HEK293 (cell line): Measurements from ENCODE around the gene TEKT5.

Experiments
- CTCF ChIA-PET: fragments of 350-600 bp; formaldehyde crosslinking; extraction: SDS; loops from one replicate; lab custom pipeline; 2021; ENCODE audit warnings: antibody characterized with exemption; lab: Yijun Ruan, JAX
- POLR2A ChIA-PET: fragments of 300-600 bp; formaldehyde crosslinking; extraction: SDS; loops from one replicate; lab custom pipeline; 2020; ENCODE audit warnings: antibody characterized with exemption, inconsistent platforms; lab: Yijun Ruan, JAX
- H3K27ac ChIP-seq: fragments of 200-500 bp; sonication (Bioruptor generic); 2 replicates; pipeline ENCODE4 v1.5.1; 2014; ENCODE audit warnings: low read depth, low read length, control low read depth, inconsistent platforms; ENCODE audit errors: extremely low read depth
- H3K36me3 ChIP-seq, 2 experiments: fragments of 200-500 bp in 1 of 2; sonication (Bioruptor generic) in 1 of 2; 1 replicate in 1 of 2; 2 replicates in 1 of 2; pipeline ENCODE4 v1.5.1; 2014 to 2017; ENCODE audit warnings: inconsistent platforms in 2 of 2, low read length in 2 of 2; ENCODE audit not compliant: control insufficient read depth in 2 of 2, insufficient read depth in 1 of 2
- H3K4me1 ChIP-seq: fragments of 200-500 bp; sonication (Bioruptor generic); 2 replicates; pipeline ENCODE4 v1.5.1; 2014; ENCODE audit warnings: mild to moderate bottlenecking, low read length, inconsistent platforms; ENCODE audit not compliant: control insufficient read depth, insufficient read depth
- H3K4me3 ChIP-seq: 2 replicates; pipeline ENCODE4 v1.5.1; 2011; ENCODE audit warnings: low read depth, mild to moderate bottlenecking, control low read depth, low read length, moderate library complexity
- H3K9me3 ChIP-seq: fragments of 200-500 bp; sonication (Bioruptor generic); 2 replicates; pipeline ENCODE4 v1.5.1; 2014; ENCODE audit warnings: low read depth, low read length, inconsistent platforms; ENCODE audit not compliant: control insufficient read depth, insufficient read depth
- EGR2 ChIP-seq: fragments of 450-650 bp; formaldehyde crosslinking; IDR thresholded peaks from 2 replicates; pipeline ENCODE4 v1.5.1; 2016; ENCODE audit warnings: low read depth, missing biosample characterization, missing genetic modification characterization
- ELK4 ChIP-seq: IDR thresholded peaks from 2 replicates; pipeline ENCODE4 v1.6.1; 2011; ENCODE audit warnings: mild to moderate bottlenecking, low read depth, low read length, borderline replicate concordance
- HOXC10 ChIP-seq: sonication (generic); formaldehyde crosslinking; IDR thresholded peaks from 2 replicates; pipeline ENCODE4 v1.8.1; 2023; ENCODE audit warnings: mild to moderate bottlenecking, missing genetic modification reagents
- IKZF3 ChIP-seq: fragments of 450-650 bp; IDR thresholded peaks from 2 replicates; pipeline ENCODE4 v1.5.0; 2018; ENCODE audit warnings: missing biosample characterization, mild to moderate bottlenecking, missing genetic modification characterization, moderate library complexity
- KLF16 ChIP-seq: fragments of 450-650 bp; formaldehyde crosslinking; IDR thresholded peaks from 2 replicates; pipeline ENCODE4 v1.5.1; 2017; ENCODE audit warnings: missing biosample characterization, missing genetic modification characterization
- MZF1 ChIP-seq: fragments of 450-650 bp; formaldehyde crosslinking; IDR thresholded peaks from 2 replicates; pipeline ENCODE4 v1.5.1; 2017; ENCODE audit warnings: missing biosample characterization, missing genetic modification characterization, borderline replicate concordance
- SETDB1 ChIP-seq: IDR thresholded peaks from one replicate; pipeline ENCODE4 v1.6.1; 2017; ENCODE audit warnings: mild to moderate bottlenecking, low read length, moderate library complexity, mixed read lengths; ENCODE audit not compliant: insufficient read length
- SP2 ChIP-seq: fragments of 450-650 bp; formaldehyde crosslinking; IDR thresholded peaks from 2 replicates; pipeline ENCODE4 v1.5.1; 2016; ENCODE audit warnings: missing biosample characterization, missing genetic modification characterization
- TSHZ1 ChIP-seq: fragments of 450-650 bp; formaldehyde crosslinking; IDR thresholded peaks from 2 replicates; pipeline ENCODE4 v1.5.1; 2016; ENCODE audit warnings: missing biosample characterization, missing genetic modification characterization, borderline replicate concordance
- WT1 ChIP-seq: fragments of 450-650 bp; formaldehyde crosslinking; IDR thresholded peaks from 2 replicates; pipeline ENCODE4 v1.5.1; 2016; ENCODE audit warnings: missing biosample characterization, missing genetic modification characterization
- ZBTB8A ChIP-seq: fragments of 450-650 bp; formaldehyde crosslinking; IDR thresholded peaks from 2 replicates; pipeline ENCODE4 v1.5.1; 2016; ENCODE audit warnings: missing biosample characterization, missing genetic modification characterization
- ZFP37 ChIP-seq: fragments of 450-650 bp; formaldehyde crosslinking; IDR thresholded peaks from 2 replicates; pipeline ENCODE4 v1.5.1; 2016; ENCODE audit warnings: missing biosample characterization, missing genetic modification characterization
- ZNF10 ChIP-seq: fragments of 450-650 bp; formaldehyde crosslinking; IDR thresholded peaks from 2 replicates; pipeline ENCODE4 v1.5.1; 2017; ENCODE audit warnings: missing biosample characterization, missing genetic modification characterization
- ZNF18 ChIP-seq: fragments of 450-650 bp; formaldehyde crosslinking; IDR thresholded peaks from 2 replicates; pipeline ENCODE4 v1.5.1; 2016; ENCODE audit warnings: missing biosample characterization, missing genetic modification characterization
- ZNF274 ChIP-seq, 2 experiments: fragments of 200-500 bp in 1 of 2; fragments of 450-650 bp in 1 of 2; sonication (Bioruptor generic) in 1 of 2; formaldehyde crosslinking in 1 of 2; IDR thresholded peaks; 2 replicates each; pipeline versions ENCODE4 v1.5.1 to v1.6.1; 2014 to 2016; ENCODE audit warnings: borderline replicate concordance in 1 of 2, inconsistent platforms in 1 of 2, low read length in 1 of 2, missing biosample characterization in 1 of 2, missing genetic modification characterization in 1 of 2
- ZNF302 ChIP-seq: fragments of 450-650 bp; formaldehyde crosslinking; IDR thresholded peaks from 2 replicates; pipeline ENCODE4 v1.5.1; 2016; ENCODE audit warnings: missing biosample characterization, missing genetic modification characterization, low read depth
- ZNF423 ChIP-seq: fragments of 450-650 bp; formaldehyde crosslinking; IDR thresholded peaks from 2 replicates; pipeline ENCODE4 v1.5.1; 2016; ENCODE audit warnings: missing biosample characterization, missing genetic modification characterization
- ZNF473 ChIP-seq: fragments of 450-650 bp; formaldehyde crosslinking; IDR thresholded peaks from 2 replicates; pipeline ENCODE4 v1.5.1; 2017; ENCODE audit warnings: missing biosample characterization, missing genetic modification characterization
- ZNF555 ChIP-seq: fragments of 450-650 bp; formaldehyde crosslinking; conservative IDR thresholded peaks from 2 replicates; pipeline ENCODE4 v1.5.1; 2017; ENCODE audit warnings: missing biosample characterization, mild to moderate bottlenecking, missing genetic modification characterization, inconsistent platforms
- ZNF580 ChIP-seq: fragments of 450-650 bp; formaldehyde crosslinking; IDR thresholded peaks from 2 replicates; pipeline ENCODE4 v1.5.1; 2016; ENCODE audit warnings: missing biosample characterization, missing genetic modification characterization
- ZNF623 ChIP-seq: fragments of 450-650 bp; formaldehyde crosslinking; IDR thresholded peaks from 2 replicates; pipeline ENCODE4 v1.5.1; 2016; ENCODE audit warnings: missing biosample characterization, missing genetic modification characterization
- ZNF626 ChIP-seq: fragments of 450-650 bp; sonication (Bioruptor Pico); formaldehyde crosslinking; IDR thresholded peaks from 2 replicates; pipeline ENCODE4 v1.5.1; 2018; ENCODE audit warnings: missing biosample characterization, missing genetic modification characterization, inconsistent platforms
- ZNF654 ChIP-seq: fragments of 450-650 bp; formaldehyde crosslinking; IDR thresholded peaks from 2 replicates; pipeline ENCODE4 v1.5.1; 2016; ENCODE audit warnings: low read depth, missing biosample characterization, missing genetic modification characterization
- ZNF677 ChIP-seq: fragments of 450-650 bp; IDR thresholded peaks from 2 replicates; pipeline ENCODE4 v1.5.0; 2018; ENCODE audit warnings: missing biosample characterization, mild to moderate bottlenecking, missing genetic modification characterization, moderate library complexity
- ZNF707 ChIP-seq: fragments of 450-650 bp; formaldehyde crosslinking; IDR thresholded peaks from 2 replicates; pipeline ENCODE4 v1.5.1; 2016; ENCODE audit warnings: missing biosample characterization, missing genetic modification characterization
- ZNF747 ChIP-seq: fragments of 450-650 bp; formaldehyde crosslinking; IDR thresholded peaks from 2 replicates; pipeline ENCODE4 v1.5.1; 2016; ENCODE audit warnings: missing biosample characterization, missing genetic modification characterization
- ZNF777 ChIP-seq: fragments of 450-650 bp; formaldehyde crosslinking; IDR thresholded peaks from 2 replicates; pipeline ENCODE4 v1.5.1; 2017; ENCODE audit warnings: missing biosample characterization, missing genetic modification characterization, borderline replicate concordance

Gene TEKT5

GRCh38 chr16:10664720-10665126, 30.0 kb downstream of the TEKT5 start (continued):
- TF ChIP-seq ZNF302 (tag by site-specific recombination) (no peak), ZNF423 (tag by site-specific recombination) (no peak)

- no peak overlapping the region for H3K27ac ChIP-seq
- TF ChIP-seq ZNF677 (tag by site-specific recombination) (no peak), ZNF747 (tag by site-specific recombination) (no peak), MZF1 (no peak), ZBTB8A (tag by site-specific recombination) (no peak), ZNF654 (tag by site-specific recombination) (no peak), SETDB1 (no peak), ZNF623 (tag by site-specific recombination) (no peak), ZNF473 (tag by site-specific recombination) (no peak), ZNF580 (tag by site-specific recombination) (no peak), IKZF3 (no peak)
- ChIA-PET POLR2A (no interaction called here), CTCF (interaction anchor here (0.7 kb wide), 1 partner anchor 149 kb away, joined by 5 read pairs; no protein-coding TSS in a partner anchor)
- no peaks in the 10 kb centered on the region for H3K36me3 ChIP-seq
- H3K4me3 ChIP-seq, result no peak overlapping the region
- no peaks in the 10 kb centered on the region for H3K9me3 ChIP-seq
- H3K4me1 ChIP-seq, result no peaks in the 10 kb centered on the region
These were observed 31.0 kb downstream of the TEKT5 start for GRCh38 chr16:10663744-10664143.

GRCh38 chr16:10663146-10663545, 31.6 kb downstream of the TEKT5 start:
- TF ChIP-seq EGR2 (tag by site-specific recombination) (no peak), KLF16 (tag by site-specific recombination) (no peak), TSHZ1 (no peak), ZNF302 (tag by site-specific recombination) (no peak), ZNF18 (tag by site-specific recombination) (no peak), HOXC10 (CRISPR knock-in tag) (no peak), ZNF707 (tag by site-specific recombination) (no peak), SP2 (tag by site-specific recombination) (no peak), ZNF777 (no peak), WT1 (no peak), ELK4 (no peak), ZNF473 (tag by site-specific recombination) (no peak), MZF1 (no peak), ZNF555 (tag by site-specific recombination) (no peak), ZNF10 (no peak), ZNF626 (tag by site-specific recombination) (no peak), ZNF274 (IDR thresholded peaks at IDR 0.05; ENCODE audit: low read length) (no peak), ZNF274 (tag by site-specific recombination; IDR thresholded peaks at IDR 0.05; ENCODE audit: borderline replicate concordance) (no peak), ZFP37 (no peak)
- no peak overlapping the region for H3K27ac ChIP-seq
- H3K36me3 ChIP-seq, result no peaks in the 10 kb centered on the region
- CTCF ChIA-PET, result interaction anchor here (0.7 kb wide), 1 partner anchor 149 kb away, joined by 5 read pairs; no protein-coding TSS in a partner anchor
- H3K9me3 ChIP-seq, result no peaks in the 10 kb centered on the region
- POLR2A ChIA-PET, result no interaction called here
- no peaks in the 10 kb centered on the region for H3K4me1 ChIP-seq
- H3K4me3 ChIP-seq, result no peak overlapping the region
